LNCAP (cell line): Measurements from ENCODE around the gene QSOX2.

ENCODE experiments used
- TF ChIP-seq, protein P1 (sequence below): fragments of 450-650 bp; IDR thresholded peaks from 2 replicates; pipeline ENCODE4 v1.5.1; 2017; ENCODE audit warnings: mild to moderate bottlenecking

Gene QSOX2

DNA sequence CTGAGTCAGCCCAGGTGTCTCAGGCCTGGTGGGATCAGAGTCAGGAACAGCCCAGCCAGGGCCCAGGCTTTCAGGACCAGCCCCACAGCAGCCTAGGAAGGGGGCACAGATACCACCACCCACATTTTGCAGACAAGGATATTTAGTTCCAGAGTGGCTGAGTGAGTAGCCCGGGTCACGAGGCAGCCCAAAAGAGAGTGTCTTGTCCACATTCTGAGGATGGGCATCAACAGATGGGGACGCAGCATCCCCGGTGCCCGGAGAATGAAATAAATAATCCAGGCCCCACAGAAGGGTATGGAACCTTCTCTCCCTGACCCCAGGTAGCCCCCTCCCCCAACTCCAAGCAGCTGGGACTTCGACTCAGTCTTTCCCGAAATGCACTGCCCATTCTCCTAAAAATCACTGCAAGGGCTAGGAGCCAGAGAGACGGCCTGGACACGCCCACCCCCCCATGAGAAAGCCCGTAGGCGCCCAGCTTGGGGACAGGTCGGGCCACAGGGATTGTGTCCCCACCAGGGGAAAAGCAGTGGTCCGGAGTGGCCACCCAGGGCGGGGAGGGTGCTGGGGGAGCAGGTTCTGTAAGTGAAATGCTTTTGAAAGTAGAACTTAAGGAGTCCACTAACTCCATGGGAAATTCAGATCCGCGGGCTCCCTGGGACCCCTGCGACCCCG, 47.5 kb downstream of the QSOX2 start:
- TF ChIP-seq, protein P1, sequence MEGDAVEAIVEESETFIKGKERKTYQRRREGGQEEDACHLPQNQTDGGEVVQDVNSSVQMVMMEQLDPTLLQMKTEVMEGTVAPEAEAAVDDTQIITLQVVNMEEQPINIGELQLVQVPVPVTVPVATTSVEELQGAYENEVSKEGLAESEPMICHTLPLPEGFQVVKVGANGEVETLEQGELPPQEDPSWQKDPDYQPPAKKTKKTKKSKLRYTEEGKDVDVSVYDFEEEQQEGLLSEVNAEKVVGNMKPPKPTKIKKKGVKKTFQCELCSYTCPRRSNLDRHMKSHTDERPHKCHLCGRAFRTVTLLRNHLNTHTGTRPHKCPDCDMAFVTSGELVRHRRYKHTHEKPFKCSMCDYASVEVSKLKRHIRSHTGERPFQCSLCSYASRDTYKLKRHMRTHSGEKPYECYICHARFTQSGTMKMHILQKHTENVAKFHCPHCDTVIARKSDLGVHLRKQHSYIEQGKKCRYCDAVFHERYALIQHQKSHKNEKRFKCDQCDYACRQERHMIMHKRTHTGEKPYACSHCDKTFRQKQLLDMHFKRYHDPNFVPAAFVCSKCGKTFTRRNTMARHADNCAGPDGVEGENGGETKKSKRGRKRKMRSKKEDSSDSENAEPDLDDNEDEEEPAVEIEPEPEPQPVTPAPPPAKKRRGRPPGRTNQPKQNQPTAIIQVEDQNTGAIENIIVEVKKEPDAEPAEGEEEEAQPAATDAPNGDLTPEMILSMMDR: no peak

DNA sequence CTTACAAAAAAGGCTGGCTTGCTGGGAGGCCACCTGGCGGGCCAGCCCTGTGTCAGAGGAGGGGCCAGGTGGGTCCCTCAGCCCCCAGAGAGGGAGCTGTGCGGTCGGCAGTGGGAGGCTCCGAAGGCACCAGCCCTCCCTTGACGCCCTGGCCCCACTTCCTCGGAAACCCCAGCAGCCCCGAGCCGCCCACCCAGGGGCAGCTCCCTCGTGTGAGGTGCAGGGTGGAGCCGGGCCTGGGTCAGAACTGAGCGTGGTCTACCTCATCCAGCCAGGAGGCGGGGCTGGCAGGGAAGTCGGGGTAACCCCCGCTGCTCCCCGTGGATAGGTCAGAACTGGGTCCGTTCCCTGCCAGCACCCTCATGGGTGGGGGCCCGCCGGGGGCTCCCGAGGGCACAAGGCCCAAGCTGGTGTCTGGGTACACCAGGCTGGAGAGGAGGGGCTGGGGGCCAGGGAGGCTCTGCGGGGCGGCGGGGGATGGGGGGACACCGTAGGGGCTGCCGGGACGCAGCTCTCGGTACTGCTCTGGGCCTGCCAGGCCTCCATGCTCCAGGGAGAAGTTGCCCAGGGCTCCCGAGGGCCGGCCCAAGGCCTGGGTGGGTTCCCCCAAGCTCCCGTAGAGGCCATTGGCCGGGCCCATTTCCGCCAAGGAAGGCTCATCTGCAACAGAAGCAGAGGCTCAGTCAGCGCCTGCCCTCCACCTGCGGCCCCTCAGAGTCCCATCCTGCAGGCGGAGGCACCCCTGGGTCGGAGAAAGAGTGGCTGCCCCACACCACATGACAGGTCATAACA, 48.3 kb downstream of the QSOX2 start:
- TF ChIP-seq, protein P1: no peak

GRCh38 chr9:136196404-136197083, 49.1 kb downstream of the QSOX2 start:
- TF ChIP-seq, protein P1: no peak

- TF ChIP-seq, protein P1: no peak
Measured at GRCh38 chr9:136194540-136194939, 51.1 kb downstream of the QSOX2 start.

DNA sequence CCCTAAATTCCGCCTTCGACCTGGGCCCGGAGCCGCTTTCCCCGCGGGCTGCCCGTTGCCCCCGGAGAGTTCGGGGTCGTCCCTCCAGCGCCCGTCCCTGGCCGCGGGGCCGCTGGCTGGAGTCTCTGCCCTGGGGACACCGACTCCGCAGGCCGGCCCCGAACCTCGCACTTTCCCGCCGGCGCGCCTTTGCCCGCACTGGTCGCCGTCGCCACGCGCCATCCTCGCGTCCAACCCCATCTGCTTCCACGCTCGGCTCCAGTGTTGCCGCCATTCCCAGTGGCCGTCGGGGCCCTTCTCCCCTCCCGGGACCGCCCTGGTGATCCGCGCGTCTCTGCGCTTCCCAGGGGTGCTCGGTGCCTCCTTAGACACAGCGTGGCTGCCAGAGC, 51.7 kb downstream of the QSOX2 start:
- TF ChIP-seq, protein P1: no peak

- TF ChIP-seq, protein P1: no peak
Measured at GRCh38 chr9:136193127-136193890, 52.3 kb downstream of the QSOX2 start.
